NCI-H1048 (cell line): ENCODE results near the gene CSF3.

ENCODE experiments used
- DNase-seq: peaks from one replicate; lab custom pipeline; 2025; lab: John Stamatoyannopoulos, UW

The CSF3 gene

DNA sequence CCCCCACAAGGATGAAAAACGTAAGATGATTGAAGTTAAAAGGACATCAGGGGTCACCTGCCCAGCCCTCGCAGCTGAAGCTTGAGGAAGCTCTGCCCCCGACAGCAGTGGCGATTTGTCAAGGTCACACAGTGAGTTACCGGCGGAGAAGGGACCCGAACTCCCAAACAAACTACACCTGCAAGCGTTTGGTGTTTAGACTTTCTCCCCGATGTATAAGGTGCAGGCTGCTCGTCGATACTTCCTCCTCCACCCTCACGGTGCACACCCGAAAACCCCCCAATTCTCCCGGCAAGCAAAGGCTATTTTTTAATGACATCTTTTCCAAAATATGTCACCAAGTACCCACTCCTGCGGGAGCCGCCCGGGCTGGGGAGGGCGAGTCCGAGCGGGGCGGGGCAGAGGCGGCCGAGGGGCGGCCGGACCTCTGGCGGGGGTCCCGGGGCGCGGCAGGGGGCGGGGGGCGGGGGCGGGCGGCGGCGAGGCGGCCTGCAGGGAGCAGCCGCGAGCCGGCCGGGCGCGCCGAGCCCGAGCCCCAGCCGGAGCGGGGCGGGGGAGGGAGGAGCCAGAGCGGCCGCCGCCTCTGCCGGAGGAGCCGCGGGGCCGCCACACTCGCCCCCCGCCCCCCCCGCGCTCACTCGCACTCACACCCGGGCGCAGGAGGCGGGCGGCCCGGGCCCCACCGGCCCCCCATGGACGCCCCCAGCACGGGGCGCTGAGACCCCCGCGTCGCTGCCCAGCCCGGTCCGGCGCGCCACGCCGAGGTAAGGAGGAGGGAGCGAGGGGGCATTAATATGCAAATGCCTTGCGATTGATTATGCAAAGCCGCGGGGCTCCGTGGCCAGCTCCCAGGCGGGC, 47.3 kb downstream of the CSF3 start, which contains the start of gene THRA:
Gene THRA, plus strand, starts transcription at position 637 of the 858 bp plus-strand sequence. CDS start 11,524 bp downstream, outside the sequence.
- no peak for DNase-seq

DNA sequence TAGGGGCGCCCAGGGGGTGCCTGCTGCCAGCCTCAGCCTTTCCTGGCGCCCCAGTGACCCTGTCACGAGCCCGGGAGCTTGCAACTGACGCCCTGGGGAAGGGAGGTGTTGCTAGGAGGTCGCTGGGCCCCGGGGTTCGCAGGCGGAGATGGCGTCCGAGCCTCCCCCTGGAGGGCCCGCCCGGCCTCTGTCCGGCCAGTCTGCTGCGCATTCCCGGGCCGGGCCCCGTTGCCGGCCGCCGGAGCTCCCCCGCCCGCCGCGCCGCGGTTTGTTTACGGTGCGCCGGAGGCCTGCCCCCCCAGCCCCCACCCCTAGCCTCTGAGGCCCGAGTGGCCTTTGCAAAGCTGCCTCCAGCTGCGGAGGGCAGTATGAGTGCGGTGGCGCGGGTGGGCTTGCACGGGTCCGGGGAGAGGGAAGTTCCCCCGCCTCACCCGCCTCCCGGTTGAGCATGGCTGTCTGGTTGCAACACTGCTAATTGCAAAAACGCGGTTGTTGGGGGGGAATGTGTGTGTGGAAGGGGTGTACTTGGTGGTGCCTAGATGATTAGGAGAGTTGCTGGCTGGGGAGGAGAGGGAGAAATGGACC, 48.0 kb downstream of the CSF3 start:
- no peak for DNase-seq

DNA sequence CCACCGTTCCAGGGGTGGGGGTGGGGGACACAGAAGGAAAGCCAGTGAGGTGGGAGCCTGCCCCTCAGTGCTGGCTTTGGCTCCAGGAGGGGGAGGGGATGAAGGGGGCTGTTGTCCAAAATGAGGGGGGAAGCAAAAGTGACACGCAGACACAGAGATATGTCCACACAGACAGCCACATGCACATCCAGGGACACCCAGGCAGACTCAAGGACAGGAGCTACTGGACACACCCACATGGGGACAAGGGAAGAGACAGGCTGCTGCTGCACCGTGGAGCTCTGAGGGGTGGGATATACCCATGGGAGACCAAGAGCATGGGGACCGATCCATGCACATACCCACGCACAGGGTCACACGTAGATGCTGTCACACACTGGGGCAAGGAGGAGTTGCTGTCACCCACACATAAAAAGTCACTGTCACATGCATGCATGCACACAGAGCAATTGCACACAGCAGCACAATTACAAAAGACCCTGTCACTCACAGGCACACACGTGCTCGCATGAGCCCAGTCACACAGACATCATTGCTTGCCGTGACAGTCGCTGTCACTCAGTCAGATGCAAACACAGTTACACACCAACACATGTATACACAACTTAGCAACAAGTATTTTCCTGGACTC, 48.8 kb downstream of the CSF3 start:
- no peak for DNase-seq

DNA sequence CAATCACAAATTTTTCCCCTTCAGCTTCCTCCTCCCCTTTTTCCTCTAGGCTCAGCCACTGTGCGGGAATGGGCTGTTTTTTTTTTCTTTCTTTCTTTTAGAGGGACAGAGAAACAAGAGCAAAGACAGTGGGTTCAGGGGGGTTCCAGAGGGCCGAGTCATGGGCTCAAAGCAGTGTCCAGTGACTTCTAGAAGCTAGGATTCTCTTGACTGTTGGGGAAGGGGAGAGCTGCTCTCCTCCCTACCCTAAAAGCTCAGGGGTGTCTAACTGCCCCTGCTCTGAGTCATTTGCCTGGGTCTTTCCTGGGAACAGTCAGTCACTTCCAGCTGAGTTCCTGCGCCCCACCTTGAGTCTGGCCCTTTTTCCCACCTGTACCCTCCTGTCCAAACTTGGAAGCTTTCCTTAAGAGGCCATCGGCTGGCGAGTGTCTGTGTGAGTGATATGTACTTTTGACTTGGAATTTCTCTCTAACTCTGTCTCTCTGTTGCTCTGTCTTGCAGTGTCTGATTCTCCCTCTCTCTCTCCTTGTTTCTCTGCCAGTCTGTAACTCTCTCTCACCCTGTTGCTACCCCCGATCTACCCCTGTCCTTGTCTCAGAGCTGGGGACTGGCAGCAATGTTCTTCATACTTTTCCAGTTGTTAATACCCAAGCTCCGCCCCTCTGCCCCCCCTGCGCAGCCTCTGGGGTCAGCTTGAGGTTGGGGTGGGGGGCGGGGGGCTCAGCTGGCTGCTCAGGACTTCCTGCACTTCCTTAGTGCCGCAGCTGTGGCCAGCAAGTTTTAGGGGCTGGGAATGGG, 49.9 kb downstream of the CSF3 start:
- DNase-seq, result no peak

DNA sequence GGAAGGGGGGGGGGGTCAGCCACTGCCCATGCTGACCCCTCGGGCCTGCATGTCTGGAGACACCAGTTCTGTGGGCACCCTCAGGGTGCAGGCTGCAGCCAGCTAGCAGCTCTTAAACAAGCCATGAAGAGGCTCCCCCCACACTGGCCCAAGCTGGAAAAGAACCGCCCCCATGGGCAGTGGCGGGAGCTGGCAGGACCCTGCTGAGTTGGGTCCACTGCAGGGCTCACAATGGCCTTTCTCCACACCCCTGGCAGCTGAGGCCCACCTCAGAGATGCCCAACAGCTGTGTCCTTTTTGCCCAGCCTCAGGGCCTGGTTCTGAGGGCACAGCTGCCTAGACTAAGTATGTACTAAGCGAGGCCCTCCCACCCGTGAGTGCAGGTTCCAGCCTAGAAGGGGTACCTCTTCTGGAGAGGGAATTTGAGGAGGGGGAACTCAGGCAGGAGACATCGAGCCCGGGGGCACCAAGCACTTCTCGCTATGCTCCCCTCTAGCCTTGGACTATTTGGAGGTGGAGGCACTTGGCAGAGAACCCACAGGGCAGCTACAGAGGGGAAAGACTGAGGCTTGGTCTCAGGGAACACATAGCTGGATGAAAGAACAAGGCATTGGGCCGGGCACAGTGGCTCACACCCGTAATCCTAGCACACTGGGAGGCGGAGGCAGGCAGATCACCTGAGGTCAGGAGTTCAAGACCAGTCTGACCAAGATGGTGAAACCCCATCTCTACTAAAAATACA, 50.7 kb downstream of the CSF3 start:
- no peak for DNase-seq
